ENCODE data around the gene SLX4IP.

Gene SLX4IP

GRCh38 chr20:10465135-10465534, 30.0 kb downstream of the SLX4IP start:
- no peak for DNase-seq (ENCODE audit: low read depth in 2 of 2, low spot score in 1 of 2)

GRCh38 chr20:10466325-10466724, 31.2 kb downstream of the SLX4IP start:
- DNase-seq (ENCODE audit: low read depth in 2 of 2, low spot score in 1 of 2) = no peak

GRCh38 chr20:10466855-10467254, 31.8 kb downstream of the SLX4IP start:
- DNase-seq (ENCODE audit: low read depth in 2 of 2, low spot score in 1 of 2) = no peak

GRCh38 chr20:10467681-10468339, 32.7 kb downstream of the SLX4IP start:
- DNase-seq (ENCODE audit: low read depth in 2 of 2, low spot score in 1 of 2) = no peak

- no peak for DNase-seq (ENCODE audit: low read depth in 2 of 2, low spot score in 1 of 2)
Measured at GRCh38 chr20:10468340-10468845, 33.3 kb downstream of the SLX4IP start.

- no peak for DNase-seq (ENCODE audit: low read depth in 2 of 2, low spot score in 1 of 2)
Measured at GRCh38 chr20:10469056-10469455, 34.0 kb downstream of the SLX4IP start.

- no peak for DNase-seq (ENCODE audit: low read depth in 2 of 2, low spot score in 1 of 2)
Measured at GRCh38 chr20:10469599-10469998, 34.5 kb downstream of the SLX4IP start.

- no peak for DNase-seq (ENCODE audit: low read depth in 2 of 2, low spot score in 1 of 2)
Measured at GRCh38 chr20:10470276-10470675, 35.2 kb downstream of the SLX4IP start.

- no peak for DNase-seq (ENCODE audit: low read depth in 2 of 2, low spot score in 1 of 2)
Measured at GRCh38 chr20:10472871-10473270, 37.8 kb downstream of the SLX4IP start.

- no peak for DNase-seq (ENCODE audit: low read depth in 2 of 2, low spot score in 1 of 2)
Measured at GRCh38 chr20:10474606-10475184, 39.6 kb downstream of the SLX4IP start.

- DNase-seq (ENCODE audit: low read depth in 2 of 2, low spot score in 1 of 2) = no peak
Measured at GRCh38 chr20:10475225-10475624, 40.1 kb downstream of the SLX4IP start.

GRCh38 chr20:10476319-10476724, 41.2 kb downstream of the SLX4IP start:
- DNase-seq (ENCODE audit: low read depth in 2 of 2, low spot score in 1 of 2) = no peak

- no peak for DNase-seq (ENCODE audit: low read depth in 2 of 2, low spot score in 1 of 2)
Measured at GRCh38 chr20:10478205-10478604, 43.1 kb downstream of the SLX4IP start.

GRCh38 chr20:10478930-10479329, 43.8 kb downstream of the SLX4IP start:
- no peak for DNase-seq (ENCODE audit: low read depth in 2 of 2, low spot score in 1 of 2)

GRCh38 chr20:10481676-10482075, 46.6 kb downstream of the SLX4IP start:
- no peak for DNase-seq (ENCODE audit: low read depth in 2 of 2, low spot score in 1 of 2)

GRCh38 chr20:10483691-10484090, 48.6 kb downstream of the SLX4IP start:
- DNase-seq (ENCODE audit: low read depth in 2 of 2, low spot score in 1 of 2) = no peak

GRCh38 chr20:10487142-10488136, 52.3 kb downstream of the SLX4IP start:
- no peak for DNase-seq (ENCODE audit: low read depth in 2 of 2, low spot score in 1 of 2)

- no peak for DNase-seq (ENCODE audit: low read depth in 2 of 2, low spot score in 1 of 2)
Measured at GRCh38 chr20:10488534-10488933, 53.4 kb downstream of the SLX4IP start.

GRCh38 chr20:10489853-10490252, 54.7 kb downstream of the SLX4IP start:
- no peak for DNase-seq (ENCODE audit: low read depth in 2 of 2, low spot score in 1 of 2)

GRCh38 chr20:10490257-10490656, 55.2 kb downstream of the SLX4IP start:
- DNase-seq (ENCODE audit: low read depth in 2 of 2, low spot score in 1 of 2) = no peak

- no peak for DNase-seq (ENCODE audit: low read depth in 2 of 2, low spot score in 1 of 2)
Measured at GRCh38 chr20:10490706-10491105, 55.6 kb downstream of the SLX4IP start.

- no peak for DNase-seq (ENCODE audit: low read depth in 2 of 2, low spot score in 1 of 2)
Measured at GRCh38 chr20:10492065-10492464, 57.0 kb downstream of the SLX4IP start.

Measured in stimulated activated CD8-positive, alpha-beta memory T cell treated with anti-CD3 and anti-CD28 coated beads, Interleukin-4, amount 100 ng/mL, for 4 hours (primary cell).